Muscle of leg (tissue), 11 donors: ENCODE results near the gene ZNF333. TPM values are rescaled to one million over a fixed set of nuclear protein-coding genes. Genes with fewer than 3 reads are reported as not detected.

Source experiments
- DNase-seq: peaks from one replicate; pipeline ENCODE4 v3.0.0; 2013
- H3K27ac ChIP-seq: one replicate; pipeline ENCODE4 v1.5.1; 2013; ENCODE audit warnings: mild to moderate bottlenecking, low read length, control low read depth
- H3K27me3 ChIP-seq: one replicate; pipeline ENCODE4 v1.6.1; 2013; ENCODE audit warnings: low read length; ENCODE audit not compliant: control insufficient read depth, insufficient read depth
- H3K36me3 ChIP-seq: one replicate; pipeline ENCODE4 v1.6.1; 2013; ENCODE audit warnings: low read length; ENCODE audit not compliant: control insufficient read depth, insufficient read depth
- H3K4me1 ChIP-seq: one replicate; pipeline ENCODE4 v1.6.1; 2013; ENCODE audit warnings: low read length; ENCODE audit not compliant: control insufficient read depth, insufficient read depth
- H3K4me3 ChIP-seq: one replicate; pipeline ENCODE4 v1.5.1; 2013; ENCODE audit warnings: low read length, control low read depth
- H3K9me3 ChIP-seq: replicated peaks from 2 replicates; pipeline ENCODE4 v1.6.1; 2013; ENCODE audit warnings: low read depth, low read length; ENCODE audit not compliant: control insufficient read depth
- WGBS: methylation state at CpG from one replicate; pipeline ENCODE4 v1.1.5; 2013; ENCODE audit warnings: missing lambda C conversion rate; ENCODE audit not compliant: insufficient coverage; 5-methylcytosine and 5-hydroxymethylcytosine counted together
- polyA plus RNA-seq, 8 donors: library from polyadenylated mRNA; unstranded; fragments of 120-200 nt; gene quantifications; one replicate each; pipeline versions ENCODE4 v1.2.1 to v1.2.3, GENCODE V29; 2013; ENCODE audit warnings: inconsistent platforms in 1 of 8, low replicate concordance in 1 of 8; ENCODE audit not compliant: insufficient read length in 8 of 8, insufficient read depth in 1 of 8
- total RNA-seq: library from RNA; stranded (reverse); fragments of 120-200 nt; gene quantifications from one replicate; pipeline ENCODE4 v1.2.4, GENCODE V29; 2013

The ZNF333 gene
- total and polyA plus RNA-seq, 9 donors = 12.2 to 25.5 (median 17.8) TPM

DNA sequence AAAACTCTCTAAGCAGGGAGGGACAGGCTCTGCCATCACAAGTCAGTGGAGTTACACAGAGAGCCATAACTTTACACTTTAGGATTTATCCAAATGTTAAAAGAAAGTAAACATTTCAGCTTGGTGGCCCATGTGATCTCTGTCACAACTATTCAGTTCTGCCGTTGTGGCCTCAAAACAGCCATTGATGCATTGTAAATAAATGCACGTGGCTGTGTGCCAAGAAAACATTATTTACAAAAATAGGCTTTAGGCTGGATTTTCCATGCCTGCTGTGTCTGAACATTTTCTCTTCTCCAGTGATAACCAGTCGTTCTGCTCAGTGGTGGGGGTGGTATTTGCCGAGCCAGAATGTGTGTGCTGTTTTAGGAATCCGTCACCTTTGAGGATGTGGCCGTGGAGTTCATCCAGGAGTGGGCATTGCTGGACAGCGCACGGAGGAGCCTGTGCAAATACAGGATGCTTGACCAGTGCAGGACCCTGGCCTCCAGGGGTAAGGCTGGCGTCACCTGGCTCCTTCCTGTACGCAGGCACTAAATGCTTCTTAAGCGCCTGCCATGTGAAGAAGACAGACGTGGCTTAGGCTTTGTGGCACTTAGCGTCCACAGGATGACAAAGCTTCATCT lies 4.9 kb downstream of the ZNF333 start:
- Histone ChIP-seq H3K27ac (no peak overlapping the region), H3K36me3 (peaks cover 41% of the 10 kb centered on the region), H3K4me3 (no peak overlapping the region), H3K27me3 (no peaks in the 10 kb centered on the region), H3K9me3 (no peaks in the 10 kb centered on the region), H3K4me1 (peaks cover 3% of the 10 kb centered on the region)
- WGBS = 87% methylated on average over 13 of the region's 13 CpGs
- no peak for DNase-seq

DNA sequence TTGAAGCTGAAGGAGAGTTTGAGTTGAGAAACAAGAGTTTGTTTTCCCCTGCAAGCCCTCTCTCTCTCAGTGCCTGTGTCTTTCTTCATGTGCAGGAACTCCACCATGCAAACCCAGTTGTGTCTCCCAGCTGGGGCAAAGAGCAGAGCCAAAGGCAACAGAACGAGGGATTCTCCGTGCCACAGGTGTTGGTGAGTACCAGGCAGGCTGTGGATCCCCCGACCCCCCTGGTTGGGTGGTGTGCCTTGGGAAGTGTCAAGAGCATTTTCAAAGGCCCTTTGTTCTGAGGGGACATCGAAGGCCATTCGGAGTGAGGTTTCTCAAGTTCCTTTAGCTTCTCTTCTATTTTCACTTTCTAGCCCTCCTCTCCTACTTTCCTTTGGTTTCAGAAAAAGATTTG lies 5.6 kb downstream of the ZNF333 start:
- Histone ChIP-seq H3K27ac (no peak overlapping the region), H3K36me3 (peaks cover 48% of the 10 kb centered on the region), H3K9me3 (no peaks in the 10 kb centered on the region), H3K27me3 (no peaks in the 10 kb centered on the region), H3K4me3 (no peak overlapping the region), H3K4me1 (peaks cover 2% of the 10 kb centered on the region)
- 100% methylated on average over 1 of the region's 5 CpGs for WGBS
- DNase-seq = no peak

DNA sequence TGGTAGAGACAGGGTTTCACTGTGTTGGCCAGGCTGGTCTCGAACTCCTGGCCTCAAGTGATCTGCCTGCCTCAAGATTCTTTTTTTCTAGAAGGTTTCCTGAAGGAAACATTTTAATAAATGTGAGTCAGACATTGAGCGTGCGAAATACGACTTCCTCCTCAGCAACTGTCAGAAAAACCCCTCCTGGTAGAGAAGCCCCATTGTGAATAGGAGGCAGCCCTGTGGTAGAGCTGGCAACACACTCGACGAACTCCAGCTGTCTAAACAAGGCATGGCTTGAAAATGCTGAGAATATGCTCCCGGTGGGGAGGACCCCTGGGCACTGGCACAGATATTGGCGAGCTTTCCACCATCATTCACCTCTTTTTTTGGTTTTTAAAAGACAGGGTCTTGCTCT lies 9.8 kb downstream of the ZNF333 start:
- Histone ChIP-seq H3K9me3 (peaks cover 4% of the 10 kb centered on the region), H3K4me3 (no peak overlapping the region), H3K4me1 (no peaks in the 10 kb centered on the region), H3K36me3 (peaks cover 79% of the 10 kb centered on the region), H3K27ac (no peak overlapping the region), H3K27me3 (no peaks in the 10 kb centered on the region)
- no peak for DNase-seq
- 84% methylated on average over 4 of the region's 8 CpGs for WGBS

DNA sequence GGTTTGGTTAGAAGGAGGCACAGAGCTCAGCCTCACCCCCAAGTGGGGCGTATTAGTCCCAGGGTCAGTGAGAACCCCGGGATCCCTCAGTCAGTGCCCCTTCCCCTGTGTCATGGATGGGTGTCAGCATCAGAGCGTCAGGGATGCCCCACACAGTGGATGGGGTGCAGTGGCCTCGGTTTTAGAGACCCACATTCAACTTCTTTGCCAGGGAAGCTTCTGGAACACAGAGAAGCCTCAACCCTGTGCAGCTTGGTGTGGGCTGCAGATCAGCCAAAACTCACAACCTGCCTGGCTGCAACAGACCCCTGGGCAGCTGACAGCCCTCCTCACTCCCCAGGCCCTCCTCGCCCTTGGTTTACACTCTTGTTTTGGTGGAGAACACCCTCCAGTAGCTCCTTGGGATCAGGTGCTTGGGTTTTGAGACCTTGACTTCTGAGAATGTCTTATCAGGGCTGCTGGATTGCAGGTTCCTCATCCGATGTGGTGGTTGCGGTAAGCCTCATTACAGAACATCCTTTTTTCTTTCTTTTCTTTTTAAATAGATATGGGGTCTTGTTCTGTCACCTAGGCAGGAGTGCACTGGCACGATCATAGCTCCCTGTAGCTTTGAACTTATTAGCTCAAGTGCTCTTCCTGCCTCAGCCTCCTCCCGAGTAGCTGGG lies 11.0 kb downstream of the ZNF333 start:
- H3K27me3 ChIP-seq = no peaks in the 10 kb centered on the region
- no peak overlapping the region for H3K4me3 ChIP-seq
- H3K9me3 ChIP-seq = peaks cover 4% of the 10 kb centered on the region
- DNase-seq = no peak
- 92% methylated on average over 6 of the region's 9 CpGs for WGBS
- no peak overlapping the region for H3K27ac ChIP-seq
- peaks cover 80% of the 10 kb centered on the region for H3K36me3 ChIP-seq
- H3K4me1 ChIP-seq = no peaks in the 10 kb centered on the region

DNA sequence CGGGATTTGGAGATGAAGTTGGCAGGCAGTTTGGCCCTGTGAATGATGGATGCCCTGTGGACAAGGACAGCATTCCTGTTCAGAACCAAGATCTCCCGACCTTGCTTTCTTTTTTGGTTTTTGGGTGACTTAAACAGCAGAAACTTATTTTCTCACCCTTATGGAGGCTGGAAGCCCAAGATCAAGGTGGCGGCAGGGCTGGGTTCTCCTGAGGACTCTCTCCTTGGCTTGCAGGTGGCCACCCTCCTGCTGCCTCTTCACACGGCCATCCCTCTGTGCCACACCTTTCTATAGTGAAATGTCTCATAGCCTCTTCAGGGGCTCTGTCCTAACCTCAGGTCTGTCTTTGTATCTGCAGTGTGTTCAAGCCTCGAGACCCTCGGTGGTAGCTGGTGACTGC lies 14.0 kb downstream of the ZNF333 start:
- 94% methylated on average over 6 of the region's 6 CpGs for WGBS
- DNase-seq = no peak
- Histone ChIP-seq H3K36me3 (peaks cover 86% of the 10 kb centered on the region), H3K9me3 (peaks cover 4% of the 10 kb centered on the region), H3K4me3 (no peak overlapping the region), H3K27me3 (no peaks in the 10 kb centered on the region), H3K4me1 (no peaks in the 10 kb centered on the region), H3K27ac (no peak overlapping the region)

DNA sequence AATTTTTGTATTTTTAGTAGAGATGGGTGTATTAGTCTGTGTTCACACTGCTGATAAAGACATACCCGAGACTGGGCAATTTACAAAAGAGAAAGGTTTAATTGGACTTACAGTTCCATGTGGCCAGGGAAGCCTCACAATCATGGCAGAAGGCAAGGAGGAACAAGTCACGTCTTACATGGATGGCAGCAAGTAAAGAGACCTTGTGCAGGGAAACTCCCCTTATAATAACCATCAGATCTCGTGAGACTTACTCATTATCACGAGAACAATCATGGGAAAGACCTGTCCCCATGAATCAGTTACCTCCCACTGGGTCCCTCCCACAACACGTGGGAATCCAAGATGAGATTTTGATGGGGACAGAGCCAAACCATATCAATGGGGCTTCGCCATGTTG lies 14.6 kb downstream of the ZNF333 start:
- H3K27me3 ChIP-seq = no peaks in the 10 kb centered on the region
- H3K4me3 ChIP-seq = no peak overlapping the region
- WGBS = 77% methylated on average over 3 of the region's 6 CpGs
- peaks cover 4% of the 10 kb centered on the region for H3K9me3 ChIP-seq
- no peak for DNase-seq
- H3K36me3 ChIP-seq = peaks cover 87% of the 10 kb centered on the region
- H3K4me1 ChIP-seq = no peaks in the 10 kb centered on the region
- no peak overlapping the region for H3K27ac ChIP-seq

DNA sequence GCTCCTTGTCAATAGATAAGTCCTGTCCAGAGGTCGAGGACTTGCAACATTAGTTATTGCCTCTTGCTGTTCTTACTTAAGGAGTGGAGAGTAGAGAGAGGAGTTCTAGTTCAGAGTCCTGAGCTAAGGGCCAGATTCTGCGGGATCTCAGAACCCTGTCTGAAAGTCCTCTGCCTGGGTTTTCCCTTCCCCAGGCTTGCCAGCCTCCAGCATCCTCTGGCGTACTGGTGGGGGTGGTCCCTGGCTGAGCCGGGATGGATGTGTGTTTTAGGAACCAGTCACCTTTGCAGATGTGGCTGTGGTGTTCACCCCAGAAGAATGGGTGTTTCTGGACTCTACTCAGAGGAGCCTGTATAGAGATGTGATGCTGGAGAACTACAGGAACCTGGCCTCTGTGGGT lies 26.0 kb downstream of the ZNF333 start:
- no peak overlapping the region for H3K4me3 ChIP-seq
- no peaks in the 10 kb centered on the region for H3K4me1 ChIP-seq
- H3K9me3 ChIP-seq = peaks cover 55% of the 10 kb centered on the region
- no peaks in the 10 kb centered on the region for H3K27me3 ChIP-seq
- WGBS = 100% methylated on average over 2 of the region's 4 CpGs
- H3K36me3 ChIP-seq = peaks cover 76% of the 10 kb centered on the region
- DNase-seq = no peak
- H3K27ac ChIP-seq = no peak overlapping the region

DNA sequence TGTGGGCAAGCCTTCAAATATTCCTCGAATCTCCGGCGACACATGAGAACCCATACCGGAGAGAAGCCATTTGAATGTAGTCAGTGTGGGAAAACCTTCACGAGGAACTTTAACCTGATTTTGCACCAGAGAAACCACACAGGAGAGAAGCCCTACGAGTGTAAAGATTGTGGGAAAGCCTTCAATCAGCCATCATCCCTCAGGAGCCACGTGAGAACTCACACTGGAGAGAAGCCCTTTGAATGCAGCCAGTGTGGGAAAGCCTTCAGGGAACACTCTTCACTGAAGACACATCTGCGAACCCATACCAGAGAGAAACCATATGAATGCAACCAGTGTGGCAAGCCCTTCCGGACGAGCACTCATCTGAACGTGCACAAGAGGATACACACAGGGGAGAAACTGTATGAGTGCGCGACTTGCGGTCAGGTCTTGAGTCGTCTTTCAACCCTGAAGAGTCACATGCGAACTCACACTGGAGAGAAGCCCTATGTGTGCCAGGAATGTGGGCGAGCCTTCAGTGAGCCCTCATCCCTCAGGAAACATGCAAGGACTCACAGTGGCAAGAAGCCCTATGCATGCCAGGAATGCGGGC lies 28.8 kb downstream of the ZNF333 start:
- Histone ChIP-seq H3K27me3 (no peaks in the 10 kb centered on the region), H3K4me3 (no peak overlapping the region), H3K4me1 (no peaks in the 10 kb centered on the region), H3K36me3 (peaks cover 58% of the 10 kb centered on the region), H3K27ac (no peak overlapping the region), H3K9me3 (peaks cover 64% of the 10 kb centered on the region)
- 95% methylated on average over 14 of the region's 18 CpGs for WGBS
- no peak for DNase-seq

DNA sequence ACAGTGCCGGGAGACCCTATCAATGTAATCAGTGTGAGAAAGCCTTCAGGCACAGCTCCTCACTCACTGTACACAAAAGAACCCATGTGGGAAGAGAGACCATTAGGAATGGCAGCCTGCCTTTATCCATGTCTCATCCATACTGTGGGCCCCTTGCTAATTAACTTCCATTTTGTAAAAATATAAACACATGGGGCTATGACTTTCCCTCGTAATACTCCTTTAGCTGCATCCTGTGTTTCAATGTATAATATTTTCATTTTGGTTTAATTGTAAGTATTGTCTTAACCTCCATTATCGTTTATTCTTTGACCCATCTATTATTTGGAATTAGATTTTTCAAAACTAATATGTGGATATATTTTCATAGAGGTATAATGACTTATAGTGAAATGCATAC lies 29.3 kb downstream of the ZNF333 start:
- Histone ChIP-seq H3K36me3 (peaks cover 53% of the 10 kb centered on the region), H3K27me3 (no peaks in the 10 kb centered on the region), H3K4me3 (no peak overlapping the region), H3K9me3 (peaks cover 64% of the 10 kb centered on the region), H3K4me1 (no peaks in the 10 kb centered on the region), H3K27ac (no peak overlapping the region)
- WGBS = no CpG with 5 or more reads among the region's 3 CpGs
- no peak for DNase-seq

DNA sequence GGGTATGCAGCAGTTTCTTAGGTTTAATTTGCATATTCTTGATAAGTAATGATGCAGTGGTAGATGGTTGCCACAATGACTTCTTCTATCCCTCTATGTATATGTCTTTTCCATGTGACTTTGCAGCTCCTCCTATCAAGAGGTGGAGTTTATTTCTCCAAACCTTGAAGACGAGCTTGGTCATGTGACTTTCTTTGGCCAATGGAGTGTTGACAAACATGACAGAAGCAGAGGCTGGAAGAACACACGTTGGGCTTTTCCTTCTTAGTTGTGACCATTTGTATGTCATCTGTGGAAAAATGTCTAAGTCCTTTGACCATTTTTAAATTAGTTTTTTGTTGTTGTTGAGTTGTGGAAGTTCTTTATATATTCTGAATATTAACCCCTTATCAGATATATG lies 32.3 kb downstream of the ZNF333 start:
- Histone ChIP-seq H3K36me3 (peaks cover 24% of the 10 kb centered on the region), H3K9me3 (peaks cover 60% of the 10 kb centered on the region), H3K27me3 (no peaks in the 10 kb centered on the region), H3K4me3 (no peak overlapping the region), H3K27ac (no peak overlapping the region), H3K4me1 (no peaks in the 10 kb centered on the region)
- DNase-seq = no peak
- WGBS = 100% methylated on average over 1 of the region's 2 CpGs
